ENCODE results near the gene SNX22.

GRCh38 chr15:64134345-64134829, 17.1 kb upstream of the SNX22 start:
- TF ChIP-seq POLR2AphosphoS5 (IDR thresholded peaks at IDR 0.05; ENCODE audit: low read depth, low read length) = no peak
- TF ChIP-seq SIN3A (IDR thresholded peaks at IDR 0.05; ENCODE audit: borderline replicate concordance, insufficient read depth, low read length) = no peak
- no peak for TF ChIP-seq TAF1 (IDR thresholded peaks at IDR 0.05; ENCODE audit: borderline replicate concordance, insufficient read depth, low read length)

All from PFSK-1 (cell line).